NCI-H82 (cell line): ENCODE data around the gene TUBE1.
A peak's percentile ranks its signal among the peaks of the same experiment; 100 is the strongest.
"Not testable (repeated sequence)": the region's sequence is repeated elsewhere in the genome, so short reads cannot be mapped to it uniquely, and the experiment has no call there.

Source experiments
- DNase-seq: peaks from one replicate; lab custom pipeline; 2025; lab: John Stamatoyannopoulos, UW

The TUBE1 gene, protein sequence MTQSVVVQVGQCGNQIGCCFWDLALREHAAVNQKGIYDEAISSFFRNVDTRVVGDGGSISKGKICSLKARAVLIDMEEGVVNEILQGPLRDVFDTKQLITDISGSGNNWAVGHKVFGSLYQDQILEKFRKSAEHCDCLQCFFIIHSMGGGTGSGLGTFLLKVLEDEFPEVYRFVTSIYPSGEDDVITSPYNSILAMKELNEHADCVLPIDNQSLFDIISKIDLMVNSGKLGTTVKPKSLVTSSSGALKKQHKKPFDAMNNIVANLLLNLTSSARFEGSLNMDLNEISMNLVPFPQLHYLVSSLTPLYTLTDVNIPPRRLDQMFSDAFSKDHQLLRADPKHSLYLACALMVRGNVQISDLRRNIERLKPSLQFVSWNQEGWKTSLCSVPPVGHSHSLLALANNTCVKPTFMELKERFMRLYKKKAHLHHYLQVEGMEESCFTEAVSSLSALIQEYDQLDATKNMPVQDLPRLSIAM

DNA sequence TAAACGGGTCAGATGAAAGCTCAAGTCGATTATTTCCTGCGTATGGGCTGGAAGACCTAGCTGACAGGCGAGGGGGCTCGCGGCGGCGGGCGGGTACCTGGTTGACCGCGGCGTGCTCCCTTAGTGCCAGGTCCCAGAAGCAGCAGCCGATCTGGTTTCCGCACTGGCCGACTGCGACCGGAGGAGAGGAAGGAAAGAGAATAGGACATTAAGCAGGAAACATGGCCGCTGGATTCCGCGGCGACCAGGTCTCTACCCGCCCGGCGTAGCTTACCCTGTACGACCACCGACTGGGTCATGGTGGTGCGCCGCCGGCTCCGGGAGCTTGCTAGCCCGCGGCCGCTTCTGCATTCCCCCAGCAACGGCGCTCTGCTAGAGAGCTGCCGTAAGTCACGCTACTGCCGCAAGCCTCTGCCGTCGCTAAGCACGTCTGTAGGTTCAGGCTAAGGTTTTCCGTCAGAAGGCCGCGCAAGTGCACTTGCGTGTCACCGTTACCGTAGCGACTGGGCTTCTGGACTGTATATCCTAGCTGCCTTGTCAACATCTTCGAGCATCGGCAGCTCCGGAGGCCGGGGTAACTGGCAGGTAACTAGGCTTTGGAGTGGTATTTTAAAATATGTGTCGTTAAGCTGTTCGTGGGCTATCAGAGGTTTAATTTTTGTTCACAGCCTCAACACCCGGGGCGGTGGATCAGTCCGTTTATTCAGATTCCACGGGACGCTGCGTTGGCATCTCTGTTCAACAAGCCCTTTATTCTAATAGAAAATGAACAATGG is at the start of gene TUBE1, which contains the start of gene FAM229B:
TUBE1 (minus strand) TSS at position 347 of the 776 bp plus-strand sequence; CDS start at position 299, 48 bp downstream.
FAM229B (plus strand) TSS at position 456 of the 776 bp plus-strand sequence. CDS start 11,693 bp downstream, outside the sequence.
- DNase-seq: peak; percentile 99

DNA sequence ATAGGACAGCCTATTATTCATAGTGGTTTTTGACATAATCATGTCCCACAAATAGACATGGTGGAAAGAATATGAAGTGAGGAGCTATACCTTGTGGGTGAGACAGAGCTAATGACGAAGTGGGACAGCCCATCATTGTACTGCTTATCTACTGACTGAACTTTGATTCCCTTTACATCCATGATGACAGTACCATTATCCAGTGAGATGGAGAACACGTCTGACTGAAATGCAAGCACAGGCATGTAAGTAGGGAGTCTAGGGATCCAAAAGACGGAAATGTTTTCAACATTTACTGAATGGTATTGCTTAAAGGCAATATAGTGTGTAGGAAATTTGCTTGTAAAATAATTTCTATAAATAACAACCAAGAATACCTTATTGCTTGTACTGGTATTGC is 43.6 kb upstream of the TUBE1 start:
- no peak for DNase-seq

DNA sequence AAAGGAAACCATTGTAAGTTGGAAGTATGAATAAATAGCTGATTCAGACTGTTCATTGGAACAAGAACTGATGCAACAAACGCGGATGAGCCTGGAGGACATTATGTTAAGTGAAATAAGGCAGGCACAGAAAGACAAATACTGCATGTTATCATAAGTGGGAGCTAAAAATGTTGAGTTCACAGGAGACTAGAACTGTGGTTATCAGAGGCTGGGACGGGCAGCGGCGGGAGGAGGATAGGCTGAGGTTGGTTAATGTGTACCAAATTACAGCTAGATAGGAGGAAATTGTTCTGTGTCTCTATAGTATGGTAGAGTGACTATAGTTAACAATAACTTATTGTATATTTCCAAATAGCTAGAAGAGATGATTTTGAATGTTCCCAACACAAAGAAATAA is 40.9 kb upstream of the TUBE1 start:
- no peak for DNase-seq

DNA sequence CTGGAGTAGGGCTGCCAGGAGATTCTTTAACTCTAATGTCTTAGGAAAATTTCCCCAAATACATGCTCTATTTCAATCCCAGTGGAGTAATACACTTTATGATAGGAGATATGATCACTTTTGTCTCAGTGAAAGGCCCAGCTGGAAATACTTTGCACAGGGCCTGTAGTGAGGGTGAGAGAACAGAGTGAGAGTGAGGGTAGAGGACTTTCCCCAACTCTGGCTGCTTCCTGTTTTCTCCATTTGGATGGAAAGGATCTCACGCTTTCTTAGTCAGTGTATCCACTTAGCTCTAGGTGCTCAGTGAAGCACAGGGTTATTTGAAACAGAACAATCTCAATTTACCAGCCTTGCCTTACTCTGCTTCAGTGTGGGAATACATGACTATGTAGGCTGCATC is 36.7 kb upstream of the TUBE1 start:
- DNase-seq: no peak

DNA sequence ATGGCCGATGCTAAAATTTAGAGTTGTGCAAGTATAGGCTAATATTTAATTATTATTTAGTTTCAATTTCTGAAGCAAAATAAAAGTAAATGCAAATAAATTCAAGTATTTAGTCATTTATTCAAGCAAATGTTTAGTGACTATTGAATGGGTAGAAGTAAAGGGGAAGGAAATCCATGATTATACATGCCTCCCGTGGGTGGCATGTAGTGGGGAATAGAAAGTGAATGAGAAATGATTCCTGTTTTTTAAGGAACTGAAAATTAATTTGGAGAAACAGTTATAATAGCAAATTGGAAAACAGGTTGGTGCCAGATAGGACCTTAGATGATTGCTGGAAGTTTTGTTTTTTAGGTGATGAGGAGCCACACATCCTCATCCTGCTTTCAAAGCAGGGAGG is 35.5 kb upstream of the TUBE1 start:
- DNase-seq: no peak

DNA sequence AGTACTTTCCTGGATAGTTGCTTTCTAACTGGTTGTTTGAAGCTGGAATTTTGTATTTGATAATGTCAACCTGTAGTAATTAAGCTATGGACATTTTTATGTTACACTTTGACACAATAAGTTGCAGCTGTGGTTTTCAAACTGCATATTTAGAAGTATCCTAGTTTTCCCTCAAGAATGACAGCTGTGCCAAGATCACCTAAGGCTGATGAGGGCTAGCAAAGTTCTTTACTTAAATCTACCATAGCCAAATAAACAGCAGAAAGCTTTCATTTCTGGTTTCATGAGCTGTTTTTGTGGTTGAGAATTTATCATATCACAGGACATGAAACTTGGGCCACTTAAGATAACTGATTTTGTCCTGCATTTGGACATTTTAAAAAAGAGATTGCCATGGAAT is 30.8 kb upstream of the TUBE1 start:
- no peak for DNase-seq

DNA sequence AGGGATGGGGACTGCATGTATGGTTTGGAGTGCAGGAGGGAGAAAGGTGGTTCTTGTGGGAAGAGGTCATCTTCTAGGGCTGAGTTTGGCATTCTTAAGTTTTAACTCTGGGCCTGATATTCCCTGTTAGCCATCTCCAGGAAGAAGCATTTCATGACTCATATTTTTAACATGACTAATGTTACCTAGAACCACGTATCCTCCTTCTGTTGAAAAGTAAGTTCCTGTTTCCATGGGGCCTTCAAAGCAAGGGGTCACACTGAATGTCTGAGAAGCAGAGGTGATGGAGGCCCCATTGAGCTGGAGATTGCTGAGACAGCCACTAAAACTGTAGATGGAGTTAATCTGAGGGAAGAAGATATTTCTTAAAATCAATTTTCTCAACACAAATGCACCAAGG is 30.3 kb upstream of the TUBE1 start:
- DNase-seq: no peak

DNA sequence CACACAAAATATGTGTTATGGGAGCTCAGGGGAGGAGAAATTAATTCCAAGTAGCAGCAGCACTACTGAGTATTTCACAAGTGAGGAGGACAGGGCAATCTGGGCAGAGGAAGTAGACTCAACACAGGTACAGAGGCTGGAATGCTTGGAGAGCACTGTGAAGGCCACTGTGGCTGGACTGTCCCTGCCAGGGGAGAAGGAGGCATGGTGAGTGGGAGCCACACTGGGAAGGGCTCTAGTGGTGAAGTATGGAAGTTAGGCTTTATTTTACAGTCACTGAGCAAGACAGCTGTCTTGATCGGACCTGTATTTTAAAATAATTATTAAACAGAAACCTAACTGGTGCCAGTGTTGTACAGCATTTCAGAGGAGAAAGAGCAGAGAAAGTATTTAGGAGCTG is 28.9 kb upstream of the TUBE1 start:
- peak; percentile 32 for DNase-seq

DNA sequence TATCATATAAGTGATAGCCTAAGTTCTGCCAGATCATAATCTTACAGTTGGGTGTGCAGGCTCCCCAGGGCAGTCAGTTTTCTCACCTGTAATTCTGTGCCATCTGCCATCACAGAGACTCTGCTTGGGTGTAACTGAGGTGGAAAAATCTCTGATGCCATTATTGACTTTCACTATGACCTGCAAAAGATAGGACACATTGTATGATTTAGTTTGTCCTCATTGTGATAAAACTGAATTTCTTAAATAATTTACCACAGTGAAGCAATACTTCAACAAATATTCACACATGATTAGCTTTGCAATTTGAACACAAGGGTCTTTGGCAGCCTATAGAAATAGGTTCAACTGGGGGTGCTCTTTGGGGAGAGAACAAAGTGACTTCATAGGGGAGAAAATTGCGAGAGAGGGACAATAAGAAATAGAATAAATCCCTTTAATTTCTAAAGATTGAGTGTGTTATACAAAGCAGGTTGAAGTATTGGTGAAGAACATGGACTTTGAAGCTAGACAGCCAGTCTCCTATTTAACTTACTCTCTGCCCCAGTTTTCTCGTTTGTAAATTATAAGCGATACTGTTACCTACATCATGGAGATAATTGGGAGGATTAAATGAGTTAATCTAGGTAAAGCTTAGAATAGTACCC is 27.4 kb upstream of the TUBE1 start:
- DNase-seq: peak; percentile 26

DNA sequence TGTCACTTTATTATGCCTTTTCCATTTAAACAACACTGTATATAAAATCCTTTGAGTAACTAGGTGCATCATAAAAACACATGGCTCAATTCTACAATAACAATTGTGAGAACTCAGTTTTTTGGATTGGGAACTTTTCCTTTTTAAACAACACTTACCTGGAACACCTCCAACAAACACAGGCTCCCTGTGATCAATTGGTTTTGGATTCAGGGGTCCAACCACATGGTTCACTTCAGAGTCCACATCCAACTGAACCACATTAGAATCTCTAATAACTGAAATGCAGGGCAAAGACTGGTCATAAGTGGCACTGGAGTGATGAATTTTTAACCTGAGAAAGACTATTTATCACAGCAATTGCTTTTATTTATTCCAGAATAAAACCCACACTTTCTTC is 26.6 kb upstream of the TUBE1 start:
- no peak for DNase-seq

DNA sequence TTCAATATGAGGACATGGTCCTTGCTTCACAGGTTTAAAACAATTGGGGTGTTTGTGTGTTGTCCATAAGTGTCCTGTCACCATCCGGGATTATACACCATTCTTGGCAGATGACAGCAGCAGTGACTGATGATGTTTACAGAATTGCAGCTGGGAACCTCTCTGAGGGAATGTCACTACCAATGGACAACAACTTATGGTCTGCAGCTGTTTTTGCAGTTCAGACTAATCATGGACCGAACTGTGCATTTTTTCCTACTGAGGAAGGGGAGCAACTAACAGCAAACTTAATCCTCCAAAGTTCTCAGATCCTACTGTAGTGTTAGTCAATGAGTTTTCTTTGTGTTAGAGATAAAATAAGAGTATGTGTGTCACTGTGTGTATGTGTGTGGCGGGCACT is 26.1 kb upstream of the TUBE1 start:
- peak; percentile 29 for DNase-seq

DNA sequence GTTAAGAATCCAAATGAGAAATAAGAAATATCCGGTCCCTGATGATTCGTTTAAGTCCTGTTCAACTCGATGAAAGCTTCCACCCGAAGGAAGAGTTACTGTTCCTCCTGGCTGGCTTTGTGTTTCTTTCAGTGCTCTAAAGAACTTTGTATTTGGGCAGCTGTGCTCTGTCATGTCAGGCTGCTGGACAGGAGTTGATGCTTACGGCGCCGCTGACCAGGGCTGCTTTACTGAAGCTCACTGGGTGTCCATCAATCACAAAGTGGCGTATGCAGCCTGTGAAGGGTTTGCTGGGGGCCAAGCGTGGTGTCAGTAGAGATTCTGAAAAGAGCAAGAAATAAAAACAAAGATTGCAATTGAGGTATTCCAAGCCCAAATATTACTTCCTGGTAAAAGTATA is 22.0 kb upstream of the TUBE1 start:
- DNase-seq: no peak

DNA sequence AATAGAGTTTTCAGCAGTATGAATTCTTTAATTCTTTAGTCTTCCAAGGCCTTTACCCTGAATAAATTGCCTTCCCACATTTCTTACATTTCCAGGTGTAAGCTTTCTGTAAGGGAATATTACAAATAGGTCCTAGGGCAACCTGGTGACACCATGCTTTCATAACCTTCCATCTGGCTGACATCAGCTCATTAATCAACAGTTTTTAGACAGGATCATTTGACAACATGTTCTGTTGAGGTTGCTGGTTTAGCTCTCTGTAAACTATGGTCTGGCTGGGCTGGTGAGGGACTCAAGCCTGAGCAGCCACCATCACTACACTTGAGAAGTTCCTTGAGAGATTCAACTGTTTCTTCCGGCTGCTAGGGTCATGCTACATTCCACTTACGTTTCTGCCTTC is 19.3 kb upstream of the TUBE1 start:
- no peak for DNase-seq

DNA sequence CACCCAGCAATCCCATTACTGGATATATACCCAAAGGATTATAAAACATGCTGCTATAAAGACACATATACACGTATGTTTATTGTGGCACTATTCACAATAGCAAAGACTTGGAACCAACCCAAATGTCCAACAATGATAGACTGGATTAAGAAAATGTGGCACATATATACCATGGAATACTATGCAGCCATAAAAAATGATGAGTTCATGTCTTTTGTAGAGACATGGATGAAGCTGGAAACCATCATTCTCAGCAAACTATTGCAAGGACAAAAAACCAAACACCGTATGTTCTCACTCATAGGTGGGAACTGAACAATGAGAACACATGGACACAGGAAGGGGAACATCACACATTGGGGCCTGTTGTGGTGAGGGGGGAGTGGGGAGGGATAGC is 18.7 kb upstream of the TUBE1 start:
- DNase-seq: not testable (repeated sequence)

DNA sequence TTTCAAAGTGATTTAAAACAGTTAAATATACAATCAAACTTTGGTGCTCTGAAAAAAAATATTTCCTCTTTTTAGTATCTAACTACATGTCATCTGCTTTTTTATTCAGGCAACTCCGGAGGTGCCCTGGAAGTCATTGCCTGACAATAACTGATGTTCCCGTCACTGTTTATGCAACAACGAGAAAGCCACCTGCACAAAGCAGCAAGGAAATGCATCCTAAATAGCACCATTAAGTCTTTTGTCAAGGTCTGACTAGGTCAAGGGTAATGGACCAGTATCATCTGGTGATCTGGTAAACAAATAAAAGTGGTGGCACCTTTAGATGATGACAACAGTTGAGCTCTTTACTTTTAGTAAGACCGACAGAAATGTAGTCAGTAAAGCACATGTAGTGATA is 13.3 kb upstream of the TUBE1 start:
- DNase-seq: no peak

DNA sequence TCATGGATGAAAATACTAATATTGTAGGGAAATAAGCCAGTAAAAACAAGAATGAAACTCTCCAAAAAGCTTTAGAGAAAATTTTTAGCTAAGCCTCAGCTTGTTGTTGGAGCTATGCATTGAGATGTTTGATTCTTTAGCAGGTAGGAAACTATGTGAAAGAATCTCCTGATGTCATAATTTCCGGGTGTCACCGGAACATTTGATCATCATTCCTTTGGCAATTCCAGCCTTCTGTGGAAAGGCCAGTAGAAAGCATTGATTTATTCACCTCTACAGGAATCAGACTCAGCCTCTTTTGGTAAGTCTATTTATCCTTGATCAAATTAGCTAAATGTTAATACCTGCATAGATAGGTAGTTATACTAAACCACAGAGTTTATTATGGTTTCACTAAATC is 9.6 kb upstream of the TUBE1 start:
- DNase-seq: no peak

DNA sequence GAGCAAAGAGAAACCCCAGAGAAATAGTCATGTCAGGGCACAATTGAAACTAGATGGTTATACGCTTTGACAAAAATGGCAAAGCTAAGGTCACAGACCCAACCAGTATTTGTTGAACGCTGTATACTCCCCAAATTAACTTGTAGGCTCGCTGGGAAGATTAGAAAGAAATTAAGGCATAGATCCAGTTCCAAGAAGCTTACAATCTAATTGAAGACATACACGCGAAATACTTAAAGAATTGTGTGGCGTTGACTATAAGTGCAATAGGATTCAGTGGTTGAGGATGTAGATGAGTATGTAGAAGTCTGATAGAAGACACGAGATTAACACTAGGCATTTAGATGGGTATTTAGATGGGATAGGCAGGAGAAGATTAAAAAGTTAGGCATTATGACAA is 634 bp upstream of the TUBE1 start:
- no peak for DNase-seq

DNA sequence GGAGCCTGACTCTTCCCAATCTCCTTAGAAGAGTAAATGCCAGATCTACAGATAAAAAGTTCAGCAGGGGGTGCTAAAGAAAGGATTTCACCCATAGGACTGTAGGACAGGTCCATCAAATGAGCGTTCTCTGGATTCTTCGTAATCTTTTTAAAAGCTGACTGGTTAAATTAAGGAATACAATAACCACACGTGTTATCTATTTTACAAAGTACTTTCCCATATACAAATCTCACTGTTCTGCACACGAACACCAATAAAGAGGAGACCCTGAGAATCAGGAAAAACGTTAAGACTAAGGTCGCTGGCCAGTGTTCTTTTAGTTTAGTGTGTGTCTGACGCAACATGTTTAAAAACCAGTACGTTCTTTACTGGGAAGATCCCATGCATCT is 542 bp downstream of the TUBE1 start:
- peak; percentile 83 for DNase-seq

DNA sequence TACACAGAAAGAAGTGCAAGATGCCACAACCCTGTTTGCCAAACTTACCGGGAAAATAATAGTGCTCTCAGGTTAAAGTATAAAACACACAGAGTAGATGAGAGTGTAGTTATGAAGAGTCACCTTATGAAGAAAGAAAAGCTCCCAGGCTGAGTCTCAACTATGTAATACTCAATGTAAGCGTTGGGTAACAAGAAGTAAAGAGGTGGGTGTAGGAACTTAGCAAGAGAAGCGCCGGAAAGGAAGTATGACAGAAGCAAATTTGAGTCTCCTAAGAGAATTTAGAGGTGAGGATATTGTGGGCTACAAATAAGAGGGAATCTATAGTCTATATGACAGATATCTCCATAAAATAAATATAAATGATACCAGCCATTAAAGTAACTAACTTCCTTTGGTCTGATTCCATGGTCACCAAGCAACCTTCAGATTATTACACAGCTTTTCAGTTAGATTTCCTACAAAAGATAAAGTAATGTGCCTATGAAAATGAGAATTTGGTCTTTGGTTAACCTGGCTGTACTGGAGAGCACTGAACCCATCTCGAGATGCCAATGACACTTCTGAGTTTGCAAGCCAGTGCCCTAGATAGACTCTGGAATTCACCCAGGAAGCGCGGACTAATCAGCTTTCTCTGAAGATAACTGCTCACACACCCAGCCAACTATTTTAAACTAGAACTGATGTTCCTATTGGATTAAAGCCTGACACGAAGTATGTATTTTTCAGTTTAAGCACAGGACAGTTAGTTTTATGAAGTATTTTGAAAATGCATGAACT is 1.8 kb downstream of the TUBE1 start:
- DNase-seq: no peak

DNA sequence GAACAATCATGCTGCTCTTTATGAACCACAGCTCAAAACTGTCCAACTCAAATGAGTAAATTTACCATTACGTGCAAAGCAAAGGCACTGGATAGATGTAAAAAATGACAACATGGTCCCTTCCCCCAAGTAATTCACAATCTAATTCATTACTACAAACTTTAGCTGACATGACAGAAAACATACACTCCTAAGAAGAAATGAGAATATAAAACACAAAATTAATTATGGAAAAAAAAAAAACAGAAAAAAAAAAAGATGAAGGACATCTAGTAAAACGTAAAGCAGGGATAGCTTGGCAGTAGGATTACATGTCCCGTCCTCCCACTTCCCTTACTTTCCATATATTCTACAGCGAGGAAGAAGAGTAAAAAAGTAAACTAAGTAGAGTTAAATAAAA is 5.7 kb downstream of the TUBE1 start:
- DNase-seq: no peak

DNA sequence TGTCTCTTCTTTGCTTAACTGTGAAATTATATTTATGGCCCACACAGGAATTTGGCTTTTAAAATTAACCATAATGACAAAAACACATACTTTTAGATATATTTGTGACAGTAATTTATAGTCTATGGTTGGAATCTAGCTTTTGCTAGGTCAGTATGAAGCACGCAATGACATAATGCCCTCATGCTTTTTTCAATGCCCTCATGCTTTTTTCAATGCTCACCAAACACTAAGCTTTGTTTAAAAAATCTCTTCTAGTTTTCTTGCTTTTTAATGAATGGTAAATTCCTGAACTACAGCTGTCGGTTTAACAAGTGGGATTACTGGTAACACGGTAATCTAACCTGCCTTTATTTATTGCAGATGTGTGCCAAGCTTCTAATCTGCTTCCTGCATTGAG is 20.7 kb downstream of the TUBE1 start:
- no peak for DNase-seq

DNA sequence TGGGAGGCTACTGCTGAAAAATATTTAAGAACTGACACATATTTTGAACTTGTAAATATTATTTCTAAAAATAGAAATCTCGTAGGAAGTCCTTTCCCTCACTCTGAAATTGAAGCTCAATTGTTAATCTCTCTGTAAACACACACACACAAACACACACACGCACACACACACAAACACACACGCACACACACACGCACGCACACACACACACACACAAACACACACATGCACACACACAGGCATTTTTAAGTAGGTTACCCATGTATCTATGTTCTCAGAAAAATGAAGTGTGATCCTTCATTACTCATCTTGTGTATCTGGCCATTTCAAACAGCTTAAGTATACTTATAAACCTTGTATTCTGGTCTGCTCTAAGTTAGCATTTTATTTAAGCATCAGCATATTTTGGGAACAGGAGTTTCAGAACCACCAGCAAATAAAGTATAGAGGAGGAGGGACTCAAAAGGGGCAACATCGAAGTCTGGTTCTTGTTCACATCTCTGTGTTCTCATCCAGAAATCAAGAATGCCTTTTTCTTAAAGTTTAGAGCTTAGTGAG is 21.8 kb downstream of the TUBE1 start:
- no peak for DNase-seq
